Smooth muscle cell of the brain vasculature (primary cell): Measurements from ENCODE around the gene FMO2.

Experiments used
- DNase-seq: peaks from one replicate; pipeline ENCODE4 v3.0.0-alpha.2; 2012; ENCODE audit warnings: low read depth, low spot score

The FMO2 gene

GRCh38 chr1:171256940-171257606 is 72.0 kb downstream of the FMO2 start:
- no peak for DNase-seq

DNA sequence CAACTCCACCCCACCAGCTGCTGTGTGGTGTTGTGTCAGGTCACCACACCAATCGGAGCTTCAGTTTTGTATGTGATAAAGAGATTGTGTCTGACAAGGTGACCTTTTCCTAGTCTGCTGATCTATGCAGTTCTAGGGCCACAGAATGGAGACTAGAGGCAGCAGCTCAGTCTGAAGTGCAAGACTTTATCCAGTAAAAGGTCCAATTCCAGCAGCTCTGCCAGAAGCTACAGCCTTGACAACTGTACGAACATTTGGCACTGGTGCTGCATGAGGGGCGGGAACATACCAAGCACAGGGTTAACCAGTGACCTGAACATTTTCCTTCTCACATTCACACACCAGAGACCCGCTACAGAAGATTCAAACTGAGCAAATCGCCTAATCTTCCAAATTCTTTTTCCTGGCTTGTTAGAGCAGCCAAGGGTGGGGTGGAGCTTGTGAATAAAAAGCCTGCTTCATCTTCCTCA is 72.5 kb downstream of the FMO2 start:
- DNase-seq = no peak

DNA sequence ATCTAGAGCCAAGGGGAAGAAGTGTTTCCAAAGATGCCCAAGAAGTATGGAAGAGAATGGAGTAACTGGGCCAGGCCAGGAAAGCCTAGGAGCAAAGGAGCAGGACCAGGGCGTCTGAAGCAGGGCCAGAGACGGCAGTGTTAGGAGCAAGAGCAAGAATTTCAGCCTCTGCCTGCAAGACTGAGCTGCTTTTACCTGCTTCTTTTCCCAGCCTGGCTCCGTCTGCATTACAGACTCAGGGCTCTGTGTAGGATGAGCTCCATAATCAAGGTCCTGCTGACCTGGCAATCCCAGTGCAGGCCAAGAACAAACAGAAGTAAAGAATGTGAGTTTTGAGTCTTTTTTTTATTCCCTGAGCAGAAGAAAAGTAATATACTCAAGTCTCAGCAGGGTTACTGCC is 73.3 kb downstream of the FMO2 start:
- no peak for DNase-seq

GRCh38 chr1:171258943-171259342 is 73.8 kb downstream of the FMO2 start:
- DNase-seq = no peak
